Neural crest cell (in vitro differentiated cells): ENCODE results near the gene SLC11A2. TPM values are rescaled to one million over a fixed set of nuclear protein-coding genes. Genes with fewer than 3 reads are reported as not detected.
"Not testable (repeated sequence)": the region's sequence is repeated elsewhere in the genome, so short reads cannot be mapped to it uniquely, and the experiment has no call there.

Source experiments
- DNase-seq: peaks from one replicate; pipeline ENCODE4 v3.0.0; 2021; ENCODE audit warnings: low read depth, mixed read lengths, low spot score
- H3K27ac Mint-ChIP-seq: one replicate; pipeline ENCODE4 v1.8.0; 2021; ENCODE audit warnings: mild to moderate bottlenecking, mixed read lengths; ENCODE audit not compliant: unreplicated experiment
- H3K27me3 Mint-ChIP-seq: 2 replicates; pipeline ENCODE4 v1.8.0; 2021; ENCODE audit warnings: low read depth, mild to moderate bottlenecking, mixed read lengths
- H3K36me3 Mint-ChIP-seq: 2 replicates; pipeline ENCODE4 v1.8.0; 2021; ENCODE audit warnings: low read depth, mild to moderate bottlenecking, mixed read lengths
- H3K4me1 Mint-ChIP-seq: 2 replicates; pipeline ENCODE4 v1.8.0; 2021; ENCODE audit warnings: mixed read lengths
- H3K4me3 Mint-ChIP-seq: one replicate; pipeline ENCODE4 v1.8.0; 2021; ENCODE audit warnings: mild to moderate bottlenecking, mixed read lengths
- H3K9me3 Mint-ChIP-seq: 2 replicates; pipeline ENCODE4 v1.8.0; 2021; ENCODE audit warnings: mixed read lengths
- total RNA-seq: library from RNA; stranded (reverse); gene quantifications from 2 replicates; pipeline ENCODE4 v1.2.1, GENCODE V29; 2021
- TF ChIP-seq, protein P1 (sequence below): fragments of 200-600 bp; sonication (generic); conservative IDR thresholded peaks from 2 replicates; pipeline ENCODE4 v1.5.0; 2021; ENCODE audit warnings: antibody characterized with exemption, mild to moderate bottlenecking

The SLC11A2 gene
- total RNA-seq, 1 donor from 2014 or later = 51.4 TPM

DNA sequence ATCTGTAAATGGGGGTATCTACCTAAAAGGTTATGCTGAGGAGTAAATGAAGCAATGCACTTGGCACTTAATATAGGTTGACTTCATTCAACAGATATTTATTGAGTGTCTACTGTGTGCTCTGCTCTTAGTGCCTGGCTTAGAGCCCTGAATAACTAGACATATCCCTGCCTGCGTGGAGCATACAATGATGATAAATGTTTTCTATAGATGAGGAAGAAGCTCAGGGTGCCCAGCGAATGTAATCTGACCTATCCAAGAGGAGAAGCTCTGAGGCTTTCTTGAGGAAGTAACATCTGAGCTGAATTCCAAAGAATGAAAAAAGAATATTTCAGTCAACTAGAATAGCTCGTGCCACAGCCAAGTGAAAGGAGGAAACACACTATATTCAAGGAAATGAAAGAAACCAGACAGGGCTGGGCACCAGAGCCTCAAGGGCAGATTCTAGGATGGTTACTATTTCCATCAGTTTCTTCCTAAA, 91.8 kb downstream of the SLC11A2 start:
- peaks cover 24% of the 10 kb centered on the region for H3K4me1 Mint-ChIP-seq
- no peaks in the 10 kb centered on the region for H3K36me3 Mint-ChIP-seq

DNA sequence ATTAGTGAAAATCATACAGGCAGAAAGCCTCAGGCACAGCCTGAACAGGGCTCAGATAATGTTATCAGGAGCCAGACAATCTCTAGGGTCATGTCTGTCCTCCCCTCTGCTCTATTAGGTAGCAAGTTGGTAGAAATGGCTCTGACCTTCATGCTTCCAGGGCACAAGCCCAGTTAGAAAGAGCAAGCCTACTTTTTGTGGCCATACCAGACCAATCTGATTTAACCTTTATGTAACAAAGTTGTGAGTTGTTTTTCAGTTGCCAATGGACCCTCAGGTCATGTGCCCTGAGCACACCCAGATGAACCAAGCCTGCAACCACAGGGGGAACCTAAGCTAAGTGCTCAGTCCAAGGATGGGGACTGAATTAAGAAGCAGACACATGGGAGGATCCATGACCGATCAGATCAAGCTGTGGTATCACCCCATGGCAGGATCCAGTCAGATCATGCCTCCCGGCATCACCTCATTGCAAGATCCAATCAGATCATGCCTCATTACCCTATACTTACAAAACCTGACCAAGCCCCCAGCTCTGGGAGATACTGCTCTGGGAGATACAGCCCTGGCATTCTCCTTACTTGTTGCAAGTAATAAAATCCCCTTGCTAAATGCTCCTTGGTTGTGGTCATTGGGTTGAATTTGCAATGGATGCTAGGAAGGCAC, 92.6 kb downstream of the SLC11A2 start:
- Mint-ChIP-seq H3K27me3 (no peaks in the 10 kb centered on the region), H3K36me3 (no peaks in the 10 kb centered on the region), H3K9me3 (peaks cover 2% of the 10 kb centered on the region), H3K27ac (peak overlapping the region; percentile 57), H3K4me3 (no peak overlapping the region), H3K4me1 (peaks cover 24% of the 10 kb centered on the region)
- no peak for DNase-seq
- TF ChIP-seq, protein P1, sequence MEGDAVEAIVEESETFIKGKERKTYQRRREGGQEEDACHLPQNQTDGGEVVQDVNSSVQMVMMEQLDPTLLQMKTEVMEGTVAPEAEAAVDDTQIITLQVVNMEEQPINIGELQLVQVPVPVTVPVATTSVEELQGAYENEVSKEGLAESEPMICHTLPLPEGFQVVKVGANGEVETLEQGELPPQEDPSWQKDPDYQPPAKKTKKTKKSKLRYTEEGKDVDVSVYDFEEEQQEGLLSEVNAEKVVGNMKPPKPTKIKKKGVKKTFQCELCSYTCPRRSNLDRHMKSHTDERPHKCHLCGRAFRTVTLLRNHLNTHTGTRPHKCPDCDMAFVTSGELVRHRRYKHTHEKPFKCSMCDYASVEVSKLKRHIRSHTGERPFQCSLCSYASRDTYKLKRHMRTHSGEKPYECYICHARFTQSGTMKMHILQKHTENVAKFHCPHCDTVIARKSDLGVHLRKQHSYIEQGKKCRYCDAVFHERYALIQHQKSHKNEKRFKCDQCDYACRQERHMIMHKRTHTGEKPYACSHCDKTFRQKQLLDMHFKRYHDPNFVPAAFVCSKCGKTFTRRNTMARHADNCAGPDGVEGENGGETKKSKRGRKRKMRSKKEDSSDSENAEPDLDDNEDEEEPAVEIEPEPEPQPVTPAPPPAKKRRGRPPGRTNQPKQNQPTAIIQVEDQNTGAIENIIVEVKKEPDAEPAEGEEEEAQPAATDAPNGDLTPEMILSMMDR = no peak

More for the DNA sequence above, 91.8 kb downstream of the SLC11A2 start:
- peak overlapping the region; percentile 73 for H3K27ac Mint-ChIP-seq
- TF ChIP-seq, protein P1 = no peak
- DNase-seq = no peak
- peaks cover 2% of the 10 kb centered on the region for H3K9me3 Mint-ChIP-seq
- no peak overlapping the region for H3K4me3 Mint-ChIP-seq
- no peaks in the 10 kb centered on the region for H3K27me3 Mint-ChIP-seq

DNA sequence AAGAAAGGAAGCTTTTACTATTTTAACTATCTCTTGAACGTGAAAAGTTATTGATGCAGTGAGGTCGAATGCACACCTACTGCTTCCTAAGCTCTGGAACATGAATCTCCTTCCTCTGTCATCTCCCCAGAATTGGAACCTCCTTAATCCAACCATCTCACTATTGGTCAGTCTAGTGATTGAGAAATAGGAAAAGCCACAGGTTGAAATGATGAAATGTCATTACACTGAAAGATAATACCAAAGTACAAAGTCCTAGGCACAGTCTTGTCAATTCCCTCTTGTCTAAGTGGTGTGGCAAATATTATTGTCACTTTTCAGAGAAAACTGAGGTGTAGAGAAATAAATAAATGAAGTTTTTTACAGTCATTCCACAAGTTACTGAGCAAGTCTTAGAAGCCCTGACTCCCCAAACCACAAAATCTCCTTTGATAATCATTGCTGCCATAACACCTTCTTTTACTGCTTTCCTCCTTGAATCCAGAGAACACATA, 93.3 kb downstream of the SLC11A2 start:
- Mint-ChIP-seq H3K4me1 (peaks cover 24% of the 10 kb centered on the region), H3K4me3 (no peak overlapping the region), H3K36me3 (no peaks in the 10 kb centered on the region), H3K9me3 (peaks cover 2% of the 10 kb centered on the region), H3K27ac (peak overlapping the region; percentile 57), H3K27me3 (no peaks in the 10 kb centered on the region)
- TF ChIP-seq, protein P1 = no peak
- DNase-seq = no peak

DNA sequence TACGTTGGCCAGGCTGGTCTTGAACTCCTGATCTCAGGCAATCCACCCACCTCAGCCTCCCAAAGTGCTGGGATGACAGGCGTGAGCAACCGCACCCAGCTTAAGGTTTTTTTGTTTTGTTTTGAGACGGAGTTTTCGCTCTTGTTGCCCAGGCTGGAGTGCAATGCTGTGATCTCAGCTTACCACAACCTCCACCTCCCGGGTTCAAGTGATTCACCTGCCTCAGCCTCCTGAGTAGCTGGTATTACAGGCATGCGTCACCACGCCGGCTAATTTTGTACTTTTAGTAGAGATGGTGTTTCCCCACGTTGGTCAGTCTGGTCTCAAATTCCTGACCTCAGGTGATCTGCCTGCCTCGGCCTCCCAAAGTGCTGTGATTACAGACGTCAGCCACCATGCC, 95.7 kb downstream of the SLC11A2 start:
- peaks cover 32% of the 10 kb centered on the region for H3K4me1 Mint-ChIP-seq
- not testable (repeated sequence) for H3K27me3 Mint-ChIP-seq, H3K27ac Mint-ChIP-seq, H3K36me3 Mint-ChIP-seq, H3K9me3 Mint-ChIP-seq, H3K4me3 Mint-ChIP-seq, DNase-seq

DNA sequence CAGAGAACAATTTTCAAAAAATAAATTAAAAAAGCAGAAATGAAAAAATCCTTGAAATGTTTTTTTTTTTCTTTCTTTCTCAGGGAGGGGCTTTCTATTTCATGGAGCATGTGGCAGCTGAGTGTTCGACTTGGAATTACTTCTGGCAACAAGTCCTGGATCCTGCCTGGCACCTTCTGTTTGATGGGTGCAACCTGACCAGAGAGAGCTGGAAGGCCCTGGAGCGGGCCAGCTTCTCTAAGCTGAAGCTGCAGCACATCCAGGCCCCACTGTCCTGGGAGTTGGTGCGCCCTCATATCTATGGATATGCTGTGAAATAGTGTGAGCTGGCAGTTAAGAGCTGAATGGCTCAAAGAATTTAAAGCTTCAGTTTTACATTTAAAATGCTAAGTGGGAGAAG, 96.4 kb downstream of the SLC11A2 start:
- no peak for DNase-seq
- TF ChIP-seq, protein P1 = no peak
- Mint-ChIP-seq H3K9me3 (peaks cover 2% of the 10 kb centered on the region), H3K4me3 (no peak overlapping the region), H3K4me1 (peaks cover 35% of the 10 kb centered on the region), H3K27ac (no peak overlapping the region), H3K27me3 (no peaks in the 10 kb centered on the region), H3K36me3 (no peaks in the 10 kb centered on the region)

Other genes with a start within 250 kb of the SLC11A2 start
- not detected in 2 replicates for gene TMPRSS12, start 183.5 kb downstream of the SLC11A2 start, total RNA-seq
- gene HIGD1C, start 73.8 kb downstream of the SLC11A2 start, total RNA-seq = not detected in 2 replicates
- 43.2 and 44.5 TPM in 2 replicates for gene LETMD1, start 21.9 kb upstream of the SLC11A2 start, total RNA-seq
- gene CSRNP2, start 57.2 kb upstream of the SLC11A2 start, total RNA-seq = 54.4 and 55.2 TPM in 2 replicates
- gene TFCP2, start 146.8 kb upstream of the SLC11A2 start, total RNA-seq = 28.5 and 28.8 TPM in 2 replicates
- 7.7 and 9.3 TPM in 2 replicates for gene POU6F1, start 191.7 kb upstream of the SLC11A2 start, total RNA-seq
- 70.0 and 80.4 TPM in 2 replicates for gene DAZAP2, start 212.4 kb upstream of the SLC11A2 start, total RNA-seq
- gene SMAGP, start 244.0 kb upstream of the SLC11A2 start, total RNA-seq = 0.82 and 1.6 TPM in 2 replicates